Measurements from ENCODE around the gene PC. TPM values are rescaled to one million over a fixed set of nuclear protein-coding genes. Genes with fewer than 3 reads are reported as not detected.

The PC gene
- polyA plus RNA-seq, 2 of the 4 experiments (the other 2 are of a cell fraction): 14.2 to 45.9 TPM

GRCh38 chr11:66880496-66881450, 77.4 kb downstream of the PC start:
- no peak for TF ChIP-seq EHF (CRISPR knock-in tag; IDR thresholded peaks at IDR 0.05)
- TF ChIP-seq MAX (IDR thresholded peaks at IDR 0.05): 0 out of 2 replicates have a peak, but pooled peaks have one; percentile 31
- TF ChIP-seq POLR2AphosphoS2 (conservative IDR thresholded peaks at IDR 0.05; ENCODE audit: low read length): no peak
- TF ChIP-seq GATA3 (IDR thresholded peaks at IDR 0.05; ENCODE audit: borderline replicate concordance): no peak
- no peak for TF ChIP-seq HES2 (IDR thresholded peaks at IDR 0.05)
- no peak for TF ChIP-seq USF2 (IDR thresholded peaks at IDR 0.05)
- FAIRE-seq: no peak
- WGBS (ENCODE audit: missing lambda C conversion rate): 74% methylated on average over 14 of the region's 14 CpGs

GRCh38 chr11:66879999-66880398, 78.2 kb downstream of the PC start:
- 92% methylated on average over 8 of the region's 8 CpGs for WGBS (ENCODE audit: missing lambda C conversion rate)

More at GRCh38 chr11:66880496-66881450, 77.4 kb downstream of the PC start:
- CTCF ChIA-PET: interaction anchor here (0.6 to 13.1 kb wide), 10 partner anchors 12 to 249 kb away, joined by 3 to 135 read pairs (median 6); partner anchors contain the start of gene C11orf86
- Histone ChIP-seq H3K27ac (peak overlapping the region; percentile 95 to 97; a peak in 5 of 6 replicates), H3K4me3 (no peak overlapping the region), H3K4me2 (peak overlapping the region; percentile 29), H3K4me1 (peaks cover 93% of the 10 kb centered on the region), H3K9me3 (no peaks in the 10 kb centered on the region)
- DNase-seq (ENCODE audit: low read depth in 1 of 2, low spot score in 1 of 2) (no peak), ATAC-seq (no peak)
- POLR2A ChIA-PET: interaction anchor here (0.7 to 1.1 kb wide), 3 partner anchors 25 to 91 kb away, joined by 3 to 4 read pairs (median 3); no protein-coding TSS in a partner anchor

More at GRCh38 chr11:66879999-66880398, 78.2 kb downstream of the PC start:
- POLR2A ChIA-PET: no interaction called here
- peaks cover 85% of the 10 kb centered on the region for H3K4me1 ChIP-seq
- no peak for ATAC-seq
- CTCF ChIA-PET: interaction anchor here (1.0 to 13.1 kb wide), 8 partner anchors 11 to 185 kb away, joined by 3 to 135 read pairs (median 4); partner anchors contain the start of genes C11orf86 and SYT12
- peak overlapping the region; percentile 1; the same call in 1 of the 3 replicates for H3K4me2 ChIP-seq
- no peak for DNase-seq (ENCODE audit: low read depth in 1 of 2, low spot score in 1 of 2)
- H3K4me3 ChIP-seq: no peak overlapping the region
- no peak for FAIRE-seq
- H3K9me3 ChIP-seq: no peaks in the 10 kb centered on the region
- no peak for TF ChIP-seq KDM1A (IDR thresholded peaks at IDR 0.05; ENCODE audit: low read depth)
- TF ChIP-seq EHMT2 (IDR thresholded peaks at IDR 0.05; ENCODE audit: low read depth): no peak
- TF ChIP-seq NPAS2 (CRISPR knock-in tag; IDR thresholded peaks at IDR 0.05; ENCODE audit: borderline replicate concordance): no peak
- no peak for TF ChIP-seq CEBPB (IDR thresholded peaks at IDR 0.05)
- no peak for TF ChIP-seq ZFP36 (IDR thresholded peaks at IDR 0.05; ENCODE audit: borderline replicate concordance, partially characterized antibody)
- TF ChIP-seq PBX3 (IDR thresholded peaks at IDR 0.05): no peak
- no peak for TF ChIP-seq ELK1 (IDR thresholded peaks at IDR 0.05; ENCODE audit: low read depth, low read length)
- TF ChIP-seq CHD4 (IDR thresholded peaks at IDR 0.05; ENCODE audit: borderline replicate concordance): no peak
- TF ChIP-seq HMGXB4 (CRISPR knock-in tag; IDR thresholded peaks at IDR 0.05; ENCODE audit: borderline replicate concordance): no peak
- TF ChIP-seq EHF (CRISPR knock-in tag; IDR thresholded peaks at IDR 0.05): no peak
- TF ChIP-seq BHLHE40 (IDR thresholded peaks at IDR 0.05; ENCODE audit: low read depth, low read length): no peak
- TF ChIP-seq RAD21 (conservative IDR thresholded peaks at IDR 0.05 in 1 of 2, IDR thresholded peaks at IDR 0.05 in 1 of 2): no peak
- H3K27ac ChIP-seq: peak overlapping the region; percentile 24 to 95; a peak in 3 of 6 replicates
